Mucosa of rectum (tissue), 2 donors: Measurements from ENCODE around the gene SPATA7.
"Not testable (repeated sequence)": the region's sequence is repeated elsewhere in the genome, so short reads cannot be mapped to it uniquely, and the experiment has no call there.

Experiments used
- H3K27ac ChIP-seq, 2 donors: one replicate each; pipeline ENCODE4 v1.7.0; 2013; ENCODE audit warnings: inconsistent platforms in 2 of 2, low read depth in 2 of 2, low read length in 2 of 2
- H3K27me3 ChIP-seq, 2 donors: one replicate each; pipeline ENCODE4 v1.7.0; 2013; ENCODE audit warnings: low read length in 2 of 2; ENCODE audit not compliant: control insufficient read depth in 2 of 2, insufficient read depth in 2 of 2
- H3K36me3 ChIP-seq, 2 donors: one replicate each; pipeline ENCODE4 v1.7.0; 2013; ENCODE audit warnings: low read length in 2 of 2; ENCODE audit not compliant: control insufficient read depth in 2 of 2, insufficient read depth in 2 of 2
- H3K4me1 ChIP-seq, 2 donors: one replicate each; pipeline ENCODE4 v1.7.0; 2013; ENCODE audit warnings: low read length in 2 of 2, mild to moderate bottlenecking in 1 of 2; ENCODE audit not compliant: control insufficient read depth in 2 of 2, insufficient read depth in 2 of 2
- H3K4me3 ChIP-seq, 2 donors: one replicate each; pipeline ENCODE4 v1.7.0; 2013; ENCODE audit warnings: low read length in 2 of 2
- H3K9ac ChIP-seq, 2 donors: one replicate each; pipeline ENCODE4 v1.7.0; 2013; ENCODE audit warnings: low read length in 2 of 2, low read depth in 1 of 2, mild to moderate bottlenecking in 1 of 2
- H3K9me3 ChIP-seq, 2 donors: one replicate each; pipeline ENCODE4 v1.7.0; 2013; ENCODE audit warnings: low read length in 2 of 2; ENCODE audit not compliant: control insufficient read depth in 2 of 2
- donor health status: healthy.
- donor health status: Normal muscosa, but diverticular disease.

The SPATA7 gene

DNA sequence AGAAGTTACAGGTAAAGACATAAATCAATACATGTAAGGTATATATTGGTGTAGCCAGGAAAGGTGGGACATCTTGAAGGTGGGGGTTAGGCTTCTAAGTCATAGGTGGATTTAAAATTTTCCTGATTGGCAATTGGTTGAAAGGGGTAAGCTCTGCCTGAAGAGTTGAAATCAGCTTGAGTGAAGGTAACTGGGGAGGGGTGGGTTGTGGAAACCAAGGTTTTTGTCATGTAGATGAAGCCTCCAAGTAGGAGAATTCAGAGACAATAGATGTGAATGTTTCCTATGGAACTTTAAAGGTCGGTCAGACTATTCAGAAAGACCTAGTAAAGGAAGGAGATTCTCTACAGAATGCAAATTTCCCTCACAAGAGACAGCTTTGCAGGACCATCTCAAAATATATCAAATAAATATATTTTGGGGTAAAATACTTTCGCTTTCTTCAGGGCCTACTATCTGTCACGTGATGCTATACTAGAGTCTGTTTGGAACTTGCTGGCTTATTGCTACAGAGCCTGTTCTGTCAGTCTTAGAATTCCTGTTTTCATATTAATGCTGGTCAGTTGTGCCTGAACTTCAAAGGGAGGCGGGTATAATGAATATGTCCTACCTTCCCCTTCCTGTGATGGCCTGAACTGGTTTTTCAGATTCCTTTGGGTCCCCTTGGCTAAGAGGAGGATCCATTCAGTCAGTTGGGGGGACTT lies 20.6 kb upstream of the SPATA7 start:
- H3K9me3 ChIP-seq, result no peaks in the 10 kb centered on the region
- H3K9ac ChIP-seq, result no peak overlapping the region
- no peaks in the 10 kb centered on the region for H3K27me3 ChIP-seq
- H3K4me1 ChIP-seq, result no peaks in the 10 kb centered on the region
- H3K36me3 ChIP-seq, result no peaks in the 10 kb centered on the region
- H3K27ac ChIP-seq, result no peak overlapping the region
- no peak overlapping the region for H3K4me3 ChIP-seq

DNA sequence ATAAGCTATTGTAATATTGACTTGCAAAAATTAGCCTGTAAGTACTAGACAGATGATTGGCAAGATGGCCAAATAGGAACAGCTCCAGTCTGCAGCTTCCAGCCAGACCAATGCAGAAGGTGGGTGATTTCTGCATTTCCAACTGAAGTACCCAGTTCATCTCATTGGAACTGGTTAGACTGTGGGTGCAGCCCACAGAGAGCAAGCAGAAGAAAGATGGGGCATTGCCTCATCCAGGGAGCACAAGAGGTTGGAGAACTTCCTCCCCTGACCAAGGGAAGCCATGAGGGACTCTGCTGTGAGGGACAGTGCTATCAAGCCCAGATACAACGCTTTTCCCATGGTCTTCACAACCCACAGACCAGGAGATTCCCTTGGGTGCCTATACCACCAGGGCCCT lies 16.0 kb upstream of the SPATA7 start:
- Histone ChIP-seq H3K9ac (no peak overlapping the region), H3K4me1 (no peaks in the 10 kb centered on the region), H3K36me3 (no peaks in the 10 kb centered on the region), H3K27ac (no peak overlapping the region), H3K9me3 (no peaks in the 10 kb centered on the region), H3K4me3 (no peak overlapping the region), H3K27me3 (no peaks in the 10 kb centered on the region)

DNA sequence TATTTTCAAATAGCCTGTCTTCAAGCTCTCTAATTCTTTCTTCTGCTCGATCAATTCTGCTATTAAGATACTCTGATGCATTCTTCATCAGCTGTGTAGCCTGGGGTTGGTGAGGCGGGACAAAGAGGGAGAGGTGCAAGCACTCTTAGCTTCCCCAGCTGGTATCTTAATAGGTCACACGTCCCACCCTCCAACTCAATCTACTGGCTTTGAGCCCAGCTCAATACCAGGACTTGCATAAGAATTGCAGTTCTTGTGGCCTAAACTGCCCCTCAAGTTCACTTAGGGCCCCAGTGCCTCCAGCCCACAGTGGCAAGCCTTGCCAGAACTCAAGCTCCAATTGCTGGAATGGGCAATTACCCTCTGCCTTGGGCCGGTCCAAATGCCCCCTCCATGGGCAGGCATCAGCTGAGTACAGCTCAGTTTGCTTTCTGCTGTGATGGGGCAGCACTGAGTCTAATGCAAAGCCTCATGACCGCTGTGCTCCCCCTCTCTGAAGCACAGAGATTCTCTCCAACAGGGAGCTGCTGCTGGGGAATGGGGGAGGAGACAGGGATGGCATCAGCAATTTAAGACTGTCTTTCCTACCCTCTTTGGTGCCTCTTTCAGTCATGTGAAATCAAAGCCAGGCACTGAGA lies 5.6 kb upstream of the SPATA7 start:
- no peak overlapping the region for H3K9ac ChIP-seq
- peaks cover 0 to 3% of the 10 kb centered on the region in 2 donors for H3K27me3 ChIP-seq
- H3K36me3 ChIP-seq, result no peaks in the 10 kb centered on the region
- H3K4me1 ChIP-seq, result peaks cover 0 to 2% of the 10 kb centered on the region in 2 donors
- H3K9me3 ChIP-seq, result no peaks in the 10 kb centered on the region
- no peak overlapping the region for H3K27ac ChIP-seq
- H3K4me3 ChIP-seq, result no peak overlapping the region

DNA sequence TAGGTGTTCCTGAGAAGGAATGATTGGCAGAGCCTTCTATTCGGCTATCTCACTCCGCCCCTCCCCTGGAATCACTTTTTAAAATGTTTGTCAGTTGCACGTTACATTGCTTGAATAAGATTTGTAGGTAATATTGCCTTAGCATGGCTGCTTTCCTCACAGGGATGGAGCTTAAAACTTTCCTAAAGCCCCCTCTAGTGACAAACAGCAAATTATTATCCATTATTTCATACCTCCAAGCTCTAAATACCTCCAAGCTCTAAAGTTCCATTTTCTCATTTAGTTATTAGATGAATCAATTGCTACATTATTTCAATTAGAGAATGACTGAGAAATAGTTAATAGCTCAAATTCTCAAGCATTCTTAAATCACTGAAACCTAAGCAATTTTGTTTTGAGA lies 5.1 kb upstream of the SPATA7 start:
- Histone ChIP-seq H3K9me3 (no peaks in the 10 kb centered on the region), H3K27me3 (peaks cover 0 to 3% of the 10 kb centered on the region in 2 donors), H3K9ac (no peak overlapping the region), H3K27ac (no peak overlapping the region), H3K4me3 (no peak overlapping the region), H3K4me1 (peaks cover 0 to 3% of the 10 kb centered on the region in 2 donors), H3K36me3 (no peaks in the 10 kb centered on the region)

DNA sequence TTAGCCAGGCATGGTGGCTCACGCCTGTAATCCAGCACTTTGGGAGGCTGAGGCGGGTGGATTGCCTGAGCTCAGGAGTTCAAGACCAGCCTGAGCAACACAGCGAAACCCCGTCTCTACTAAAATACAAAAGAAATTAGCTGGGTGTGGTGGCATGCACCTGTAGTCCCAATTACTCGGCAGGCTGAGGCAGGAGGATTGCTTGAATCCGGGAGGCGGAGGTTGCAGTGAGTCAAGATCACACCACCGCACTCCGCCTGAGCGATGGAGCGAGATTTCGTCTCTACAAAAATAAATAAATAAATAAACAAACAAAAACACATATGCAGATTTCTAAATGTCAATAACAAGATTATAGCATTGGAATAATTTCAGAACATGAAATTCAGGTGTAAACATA lies 3.8 kb upstream of the SPATA7 start:
- H3K4me3 ChIP-seq, H3K9ac ChIP-seq, H3K4me1 ChIP-seq, H3K27me3 ChIP-seq, H3K27ac ChIP-seq, H3K36me3 ChIP-seq, H3K9me3 ChIP-seq: not testable (repeated sequence)

DNA sequence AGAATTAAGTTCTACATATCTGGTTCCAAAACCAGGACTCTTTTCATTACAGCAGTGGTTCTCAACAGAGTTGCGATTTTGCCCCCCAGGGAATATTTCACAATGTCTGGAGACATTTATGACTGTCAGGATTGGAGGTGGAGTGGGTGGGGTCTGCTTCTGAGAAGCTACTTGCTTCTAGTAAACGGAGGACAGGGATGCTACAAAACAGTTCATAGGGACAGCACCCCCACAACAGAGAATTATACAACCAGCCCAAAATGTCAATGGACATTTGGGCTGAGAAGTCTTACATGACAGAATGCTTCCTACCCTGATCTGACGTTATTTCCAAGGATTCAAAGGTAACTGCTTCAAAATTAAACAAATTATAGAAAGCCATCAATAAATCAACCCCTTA lies 739 bp upstream of the SPATA7 start:
- Histone ChIP-seq H3K36me3 (no peaks in the 10 kb centered on the region), H3K27me3 (peaks cover 0 to 3% of the 10 kb centered on the region in 2 donors), H3K9me3 (no peaks in the 10 kb centered on the region), H3K9ac (peak overlapping the region; percentile 80 to 87), H3K4me1 (peaks cover 3 to 7% of the 10 kb centered on the region in 2 donors), H3K27ac (peak overlapping the region in 1 of 2 donors; percentile 78), H3K4me3 (peak overlapping the region; percentile 98 to 99)

DNA sequence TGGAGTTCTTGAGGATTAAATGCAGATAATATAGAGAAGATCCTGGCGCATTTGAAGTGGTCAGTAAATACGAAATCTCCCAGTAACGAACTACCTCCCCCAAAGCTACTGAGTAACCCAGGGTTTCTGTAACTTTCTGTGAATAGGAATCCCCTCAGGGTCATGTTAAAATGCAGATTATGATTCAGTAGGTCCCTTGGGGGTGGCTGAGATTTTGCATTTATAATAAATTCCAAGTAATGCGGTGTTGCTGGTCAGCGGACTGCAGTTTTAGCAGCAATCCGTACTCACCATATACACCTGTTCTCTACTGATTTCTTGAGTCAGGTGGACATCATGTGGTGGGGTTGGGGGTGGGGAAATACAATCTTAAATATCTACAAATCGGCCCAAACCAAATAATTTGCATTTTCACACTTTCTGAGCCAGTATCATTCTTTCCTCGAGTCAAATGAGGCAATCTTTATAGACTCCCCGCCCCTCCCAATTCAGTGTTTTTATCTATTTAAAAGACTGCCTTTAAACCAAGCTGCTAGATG lies 868 bp downstream of the SPATA7 start:
- no peaks in the 10 kb centered on the region for H3K27me3 ChIP-seq
- peak overlapping the region; percentile 80 to 87 for H3K9ac ChIP-seq
- H3K9me3 ChIP-seq, result no peaks in the 10 kb centered on the region
- H3K27ac ChIP-seq, result peak overlapping the region in 1 of 2 donors; percentile 78
- H3K4me1 ChIP-seq, result peaks cover 3 to 7% of the 10 kb centered on the region in 2 donors
- H3K4me3 ChIP-seq, result peak overlapping the region; percentile 98 to 99
- no peaks in the 10 kb centered on the region for H3K36me3 ChIP-seq

DNA sequence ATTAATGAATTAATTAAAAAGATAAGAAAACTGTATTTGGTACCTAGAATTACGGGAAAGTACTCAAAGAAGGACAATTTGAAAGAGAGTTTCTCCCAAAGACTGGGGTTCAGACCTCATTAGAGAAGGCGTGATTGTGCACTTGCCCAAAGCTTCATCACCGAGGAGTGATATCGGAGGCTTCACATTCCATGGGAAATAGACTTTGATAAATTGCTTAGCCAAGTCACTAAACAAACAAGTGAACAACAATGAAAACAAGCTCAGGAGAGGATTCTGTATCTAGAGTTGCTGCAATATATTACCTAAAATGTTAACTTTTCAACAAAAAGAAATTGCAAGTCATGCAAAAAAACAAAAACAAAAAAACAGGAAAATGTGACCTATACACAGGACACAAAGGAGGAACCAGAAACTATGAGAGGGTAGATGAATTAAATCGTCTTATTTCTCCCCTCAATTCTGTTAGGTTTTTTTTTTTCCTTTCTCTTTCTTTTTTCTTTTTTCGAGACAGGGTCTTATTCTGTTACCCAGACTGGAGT lies 3.4 kb downstream of the SPATA7 start:
- Histone ChIP-seq H3K27me3 (no peaks in the 10 kb centered on the region), H3K9ac (no peak overlapping the region), H3K36me3 (no peaks in the 10 kb centered on the region), H3K4me1 (peaks cover 3 to 7% of the 10 kb centered on the region in 2 donors), H3K4me3 (no peak overlapping the region), H3K27ac (no peak overlapping the region), H3K9me3 (no peaks in the 10 kb centered on the region)

DNA sequence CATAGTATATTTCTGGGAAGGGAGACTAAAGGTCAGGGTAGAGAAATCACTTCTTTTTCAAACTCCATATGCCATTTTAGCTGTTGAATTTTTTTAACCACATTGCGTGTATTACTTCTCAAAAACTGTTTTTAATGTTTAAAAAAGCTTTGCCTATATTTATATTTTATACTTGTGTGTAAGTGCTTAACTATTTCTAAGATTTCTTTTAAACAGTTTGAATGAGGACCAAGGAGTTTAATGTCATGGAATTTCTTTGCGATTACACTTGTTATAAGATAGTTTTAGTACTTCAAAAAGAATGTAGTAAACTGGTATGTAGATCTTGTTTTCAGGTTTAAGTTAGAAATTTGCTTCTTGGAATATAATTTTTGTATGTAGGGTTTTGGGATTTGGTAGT lies 7.2 kb downstream of the SPATA7 start:
- no peaks in the 10 kb centered on the region for H3K27me3 ChIP-seq
- no peaks in the 10 kb centered on the region for H3K9me3 ChIP-seq
- no peak overlapping the region for H3K27ac ChIP-seq
- H3K9ac ChIP-seq, result no peak overlapping the region
- peaks cover 2 to 5% of the 10 kb centered on the region in 2 donors for H3K36me3 ChIP-seq
- H3K4me3 ChIP-seq, result no peak overlapping the region
- H3K4me1 ChIP-seq, result no peaks in the 10 kb centered on the region

DNA sequence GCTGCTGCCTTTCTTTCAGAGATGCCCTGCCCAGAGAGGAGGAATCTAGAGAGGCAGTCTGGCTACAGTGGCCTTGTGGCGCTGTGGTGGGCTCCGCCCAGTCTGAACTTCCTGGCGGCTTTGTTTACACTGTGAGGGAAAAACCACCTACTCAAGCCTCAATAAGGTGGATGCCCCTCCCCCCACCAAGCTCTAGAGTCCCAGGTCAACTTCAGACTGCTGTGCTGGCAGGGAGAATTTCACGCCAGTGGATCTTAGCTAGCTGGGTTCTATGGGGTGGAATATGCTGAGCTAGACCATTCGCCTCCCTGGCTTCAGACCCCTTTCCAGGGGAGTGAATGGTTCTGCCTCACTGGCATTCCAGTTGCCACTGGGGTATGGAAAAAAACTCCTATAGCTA lies 25.6 kb downstream of the SPATA7 start:
- peaks cover 0 to 3% of the 10 kb centered on the region in 2 donors for H3K36me3 ChIP-seq

More for the DNA sequence above, 25.6 kb downstream of the SPATA7 start:
- no peak overlapping the region for H3K9ac ChIP-seq
- no peaks in the 10 kb centered on the region for H3K27me3 ChIP-seq
- H3K4me3 ChIP-seq, result no peak overlapping the region
- H3K27ac ChIP-seq, result no peak overlapping the region
- no peaks in the 10 kb centered on the region for H3K9me3 ChIP-seq
- H3K4me1 ChIP-seq, result no peaks in the 10 kb centered on the region
